Neural cell (in vitro differentiated cells): ENCODE data around the gene PDAP1.
"Not testable (repeated sequence)": the region's sequence is repeated elsewhere in the genome, so short reads cannot be mapped to it uniquely, and the experiment has no call there.

Source experiments
- CTCF ChIP-seq: fragments of 450-650 bp; IDR thresholded peaks from 2 replicates; pipeline ENCODE4 v1.5.1; 2014; ENCODE audit warnings: antibody characterized with exemption, mild to moderate bottlenecking, moderate library complexity; ENCODE audit not compliant: poor library complexity, severe bottlenecking
- EP300 ChIP-seq: fragments of 450-650 bp; conservative IDR thresholded peaks from 2 replicates; pipeline ENCODE4 v1.6.1; 2014; ENCODE audit warnings: antibody characterized with exemption, mild to moderate bottlenecking, moderate library complexity; ENCODE audit not compliant: poor library complexity, severe bottlenecking
- EZH2 ChIP-seq: fragments of 200-600, 300-800 bp; shearing (Covaris generic), sonication (generic); IDR thresholded peaks from 2 replicates; pipeline ENCODE4 v1.6.1; 2014; ENCODE audit warnings: antibody characterized with exemption, low read length, borderline replicate concordance, mild to moderate bottlenecking; ENCODE audit not compliant: insufficient read depth, poor library complexity, severe bottlenecking
- TAF1 ChIP-seq: IDR thresholded peaks from 2 replicates; pipeline ENCODE4 v1.6.1; 2012; ENCODE audit warnings: low read depth

GRCh38 chr7:99379693-99380031 lies 28.7 kb downstream of the PDAP1 start:
- TF ChIP-seq EP300, CTCF, EZH2, TAF1: not testable (repeated sequence)
